HS-27A (cell line): ENCODE data around the gene DMC1.

ENCODE experiments used
- DNase-seq: peaks from one replicate; pipeline ENCODE4 v3.0.0-alpha.2; 2012; ENCODE audit warnings: low read depth, missing footprints

The DMC1 gene

DNA sequence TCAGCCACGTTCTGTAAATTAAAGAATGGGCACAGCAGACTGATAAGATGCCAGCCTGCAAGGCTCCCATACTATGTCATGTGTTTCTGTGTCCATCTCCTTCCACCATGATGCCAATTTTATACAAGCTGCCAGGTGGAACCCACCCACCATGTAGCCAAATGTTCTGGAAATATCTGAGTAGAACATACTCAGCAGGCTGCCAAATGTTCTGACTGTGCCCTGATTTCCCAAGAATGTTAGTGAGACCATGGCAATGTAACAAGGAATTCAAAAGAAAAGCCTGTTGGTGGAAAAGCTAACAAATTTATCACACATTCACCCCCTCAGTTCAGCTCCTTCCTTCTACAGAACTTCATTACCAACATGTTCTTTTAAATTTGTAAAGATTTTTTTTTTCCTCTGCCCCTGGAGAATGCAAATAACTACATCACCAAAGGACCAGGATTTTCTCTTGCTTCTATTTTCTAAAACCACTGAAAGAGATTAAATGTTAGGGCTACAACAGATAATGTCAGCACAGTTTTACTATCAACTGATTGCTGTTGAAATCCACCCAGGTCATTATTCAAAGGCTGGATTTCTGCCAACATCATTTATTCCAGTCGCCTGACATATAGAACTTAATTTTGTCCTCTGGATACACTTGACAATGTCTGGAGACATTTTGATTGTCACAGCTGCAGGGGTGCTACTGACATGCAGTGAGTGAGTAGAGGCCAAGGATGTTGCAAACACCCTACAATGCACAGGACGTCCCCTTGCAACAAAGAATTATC is 3.1 kb downstream of the DMC1 start:
- DNase-seq: no peak

DNA sequence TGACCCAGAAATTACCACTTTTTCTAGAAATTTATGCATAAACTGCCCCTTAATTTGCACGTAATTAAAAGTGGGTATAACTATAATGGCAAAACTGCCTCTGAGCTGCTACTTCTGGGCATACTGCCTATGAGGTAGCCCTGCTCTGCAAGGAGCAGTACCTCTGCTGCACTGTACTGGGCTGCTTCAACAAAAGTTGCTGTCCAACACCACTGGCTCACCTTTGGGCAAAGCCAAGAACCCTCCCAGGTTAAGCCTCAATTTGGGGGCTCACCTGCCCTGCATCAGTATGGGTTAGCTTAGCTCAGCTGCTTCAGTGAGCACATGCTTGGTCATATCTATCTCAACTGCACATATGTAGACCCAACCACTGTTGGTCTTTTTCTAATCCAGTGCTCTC is 4.5 kb downstream of the DMC1 start:
- DNase-seq: no peak

DNA sequence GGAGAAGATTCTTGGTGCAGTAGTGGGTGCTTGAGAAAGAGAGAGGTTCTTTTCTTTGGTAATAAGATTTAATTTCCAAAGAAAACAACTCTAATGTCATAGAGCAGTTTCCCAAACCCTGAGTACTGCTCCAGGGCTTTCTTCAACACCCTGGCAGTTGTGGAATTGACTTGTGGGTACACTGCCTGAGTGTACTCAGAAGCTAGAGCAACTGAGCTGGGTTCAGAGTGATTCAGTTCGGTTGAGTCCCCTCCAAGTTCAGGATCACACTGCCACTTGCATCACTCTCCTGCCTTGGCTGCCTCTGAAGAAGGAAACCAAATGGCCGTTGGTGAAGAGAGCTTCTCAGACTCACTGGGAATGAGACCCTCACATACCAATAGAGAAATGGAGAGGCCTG is 5.3 kb downstream of the DMC1 start:
- DNase-seq: no peak

GRCh38 chr22:38554281-38554680 is 15.7 kb downstream of the DMC1 start:
- DNase-seq: no peak

GRCh38 chr22:38549101-38549894 is 20.7 kb downstream of the DMC1 start:
- DNase-seq: no peak

DNA sequence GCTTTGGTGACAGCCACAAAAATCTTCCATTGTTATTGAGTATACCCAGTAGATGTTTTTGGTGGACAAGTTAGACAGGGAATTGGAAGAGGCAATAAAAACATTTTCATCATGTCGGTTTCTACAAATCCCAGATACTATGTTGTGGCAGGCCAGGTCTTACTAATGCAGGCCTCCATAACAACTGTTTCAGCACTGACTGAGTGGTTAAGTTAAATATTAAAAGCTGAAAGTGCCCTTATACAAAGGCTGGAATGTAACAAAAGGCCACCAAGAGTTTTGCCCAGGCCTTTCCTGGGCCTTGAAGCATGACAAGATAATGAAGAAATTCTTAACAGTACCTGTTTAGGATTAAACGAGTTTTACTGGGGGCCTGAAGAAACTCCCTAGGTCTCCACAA is 29.3 kb downstream of the DMC1 start:
- no peak for DNase-seq

GRCh38 chr22:38531251-38531938 is 38.6 kb downstream of the DMC1 start:
- no peak for DNase-seq

- no peak for DNase-seq
These were observed 45.6 kb downstream of the DMC1 start for GRCh38 chr22:38524429-38524828.

GRCh38 chr22:38523479-38523878 is 46.5 kb downstream of the DMC1 start:
- DNase-seq: no peak

DNA sequence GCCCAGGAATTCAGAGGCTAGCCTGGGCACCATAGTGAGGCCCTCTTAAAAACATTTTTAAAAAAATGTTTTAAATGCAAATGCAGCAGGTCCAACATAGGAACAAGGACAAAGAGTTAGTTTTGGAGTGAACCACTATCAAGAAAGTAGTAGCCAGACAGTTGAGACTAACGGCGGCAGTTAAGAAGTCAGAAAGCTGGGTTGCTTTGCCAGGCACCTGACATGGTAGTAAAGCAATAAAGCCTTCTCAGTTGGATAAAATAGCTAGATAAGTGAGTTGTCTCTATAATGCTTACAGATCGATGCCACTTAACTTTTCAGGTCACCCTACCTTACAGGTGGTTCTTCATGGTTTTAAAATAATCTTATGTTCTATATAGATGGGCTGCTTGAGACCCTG is 47.0 kb downstream of the DMC1 start:
- DNase-seq: no peak

DNA sequence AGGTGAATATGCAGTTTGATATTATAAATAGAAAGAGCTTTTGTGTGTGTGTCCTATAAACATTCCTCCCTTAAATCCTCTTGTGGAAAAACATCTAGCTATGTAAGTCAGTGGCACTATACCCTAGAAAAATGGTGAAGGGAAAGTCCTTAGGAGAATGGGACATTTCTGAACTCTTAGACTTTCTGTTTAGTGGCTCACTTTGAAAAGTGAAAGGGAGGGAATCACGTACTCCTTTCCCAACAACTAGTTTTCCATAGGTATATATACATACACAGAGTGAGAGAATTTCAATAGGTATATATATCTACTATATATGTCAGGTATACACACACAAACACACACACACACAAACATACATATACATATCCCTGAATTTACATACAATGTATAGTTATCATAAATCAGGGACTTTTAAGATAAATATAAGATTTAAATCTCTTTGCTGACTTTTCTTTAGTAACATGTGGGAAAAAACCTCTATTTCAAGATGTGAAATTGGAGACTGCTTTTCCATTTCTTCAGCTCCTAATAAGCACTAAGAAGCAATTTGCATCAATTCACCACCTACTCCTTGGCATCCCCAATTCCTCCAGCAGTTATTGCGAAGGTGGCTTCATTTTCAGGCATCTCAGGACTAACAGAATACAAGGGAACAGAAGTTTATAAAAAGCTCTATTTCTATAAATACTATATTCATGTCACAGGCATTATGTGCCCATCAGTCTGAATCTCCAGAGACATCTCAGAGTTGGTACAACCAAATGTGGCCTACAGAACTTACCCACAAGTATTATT is 50.3 kb downstream of the DMC1 start:
- no peak for DNase-seq

GRCh38 chr22:38518620-38519019 is 51.4 kb downstream of the DMC1 start:
- DNase-seq: no peak

DNA sequence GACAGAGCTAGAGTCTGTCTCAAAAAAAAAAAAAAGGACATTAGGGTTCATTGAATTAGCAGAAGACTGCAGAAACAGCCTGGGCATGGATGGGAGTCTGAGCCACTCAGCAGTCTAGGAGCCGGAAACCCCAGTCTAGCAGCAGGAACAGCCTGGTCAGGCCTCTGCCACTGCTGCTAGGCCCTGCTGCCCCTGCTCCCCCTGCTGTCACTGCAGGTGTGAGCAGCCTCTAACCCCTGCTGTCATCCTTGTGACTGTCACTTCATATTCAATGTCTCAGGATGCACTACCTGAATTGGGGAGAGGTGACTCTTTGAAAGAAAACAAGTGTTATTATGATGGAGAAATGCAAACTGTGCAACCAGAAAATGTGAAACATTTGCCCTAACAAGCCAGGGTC is 56.9 kb downstream of the DMC1 start:
- no peak for DNase-seq

GRCh38 chr22:38510416-38510970 is 59.5 kb downstream of the DMC1 start:
- no peak for DNase-seq

DNA sequence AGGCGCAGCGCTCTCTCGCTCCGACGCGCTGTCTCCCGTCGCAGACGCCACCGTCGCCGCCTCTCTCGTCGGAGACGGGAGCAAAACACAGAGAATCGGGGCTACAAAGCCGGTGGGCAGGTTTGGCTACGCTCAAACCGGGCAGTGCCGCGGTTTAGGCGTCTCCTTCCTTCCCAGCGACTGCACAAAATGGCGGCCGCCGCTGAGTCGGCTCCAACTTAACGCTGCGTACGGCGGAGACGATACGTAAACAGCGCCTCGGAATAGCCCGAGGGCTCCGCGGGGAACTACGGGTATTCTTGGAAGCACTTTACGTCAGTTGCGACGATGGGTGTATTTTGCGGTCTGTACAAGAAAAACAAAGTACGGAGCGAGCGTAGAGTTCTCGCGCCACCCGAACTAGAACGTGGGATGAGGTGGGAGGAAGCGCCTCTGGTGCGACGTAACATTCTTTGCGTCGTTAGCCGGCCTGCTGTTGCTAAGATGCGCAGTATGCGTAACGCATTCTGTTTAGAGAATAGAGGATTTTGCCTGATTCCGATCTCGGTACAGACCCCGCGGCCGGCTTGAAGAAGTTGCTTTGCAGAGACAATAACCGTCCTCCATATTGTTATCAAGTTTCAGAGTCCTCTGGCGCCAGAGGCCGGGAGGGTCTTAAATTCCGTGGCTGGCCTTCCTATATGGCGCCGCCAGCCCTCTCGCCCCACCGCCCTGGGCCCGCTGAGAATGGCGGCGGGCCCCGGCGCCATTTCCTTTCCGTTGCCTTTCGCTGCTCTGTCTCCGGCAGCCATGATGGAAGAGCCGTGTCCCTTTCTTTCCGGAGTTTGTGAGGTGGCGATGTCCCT is 63.6 kb downstream of the DMC1 start, which contains the start of gene DDX17:
DDX17 (minus strand) TSS at position 194 of the 845 bp plus-strand sequence.
- DNase-seq: peak; percentile 90

- DNase-seq: peak; percentile 22
These were observed 64.4 kb downstream of the DMC1 start for GRCh38 chr22:38505541-38506117.

- no peak for DNase-seq
These were observed 65.0 kb downstream of the DMC1 start for GRCh38 chr22:38504731-38505540.

GRCh38 chr22:38503021-38503420 is 67.0 kb downstream of the DMC1 start:
- no peak for DNase-seq
